ENCODE results near the gene HMGB4. TPM values are rescaled to one million over a fixed set of nuclear protein-coding genes. Genes with fewer than 3 reads are reported as not detected.

The HMGB4 gene
- total and polyA plus RNA-seq, 2 donors (not counting 3 experiments of a cell fraction or from before 2014, with no cell fraction given), result not detected

GRCh38 chr1:33908324-33908956 lies 44.6 kb downstream of the HMGB4 start:
- ChIA-PET CTCF (interaction anchor here (0.8 kb wide), 1 partner anchor 275 kb away, joined by 3 read pairs; no protein-coding TSS in a partner anchor), POLR2A (no interaction called here)
- H3K9ac ChIP-seq (replicated peaks; ENCODE audit: extremely low read depth, insufficient read depth, low read length), result no peak overlapping the region
- no peaks in the 10 kb centered on the region for H4K20me1 ChIP-seq (replicated peaks; ENCODE audit: control insufficient read depth, extremely low read depth, insufficient read depth, low read length)
- no peak overlapping the region for H3K4me3 ChIP-seq (replicated peaks in 1 of 3; ENCODE audit: insufficient read depth in 1 of 3, low read depth in 1 of 3, low read length in 3 of 3)
- no peak overlapping the region for H3K4me2 ChIP-seq (ENCODE audit: insufficient read depth, low read length)
- no peaks in the 10 kb centered on the region for H3K79me2 ChIP-seq (ENCODE audit: control insufficient read depth, insufficient read depth, low read length)
- DNase-seq (ENCODE audit: low read depth, low spot score) (no peak), FAIRE-seq (no peak)
- no peaks in the 10 kb centered on the region for H3K36me3 ChIP-seq (ENCODE audit: control insufficient read depth in 2 of 2, extremely low read depth in 1 of 2, insufficient read depth in 2 of 2, low read length in 2 of 2)
- dilution Hi-C loops (cut with MboI; ENCODE audit: extremely low pct_ligation_motif_present, low sequenced_read_pairs), result no loop called here
- H2AFZ ChIP-seq (ENCODE audit: low read depth, low read length), result no peak overlapping the region
- no peaks in the 10 kb centered on the region for H3K27me3 ChIP-seq (ENCODE audit: control insufficient read depth in 2 of 2, insufficient read depth in 2 of 2, low read length in 2 of 2)
- H3K4me1 ChIP-seq (ENCODE audit: control insufficient read depth, extremely low read depth, insufficient read depth, low read length), result no peaks in the 10 kb centered on the region
- intact Hi-C loops (cut with micrococcal nuclease), result no loop called here
- H3K9me3 ChIP-seq (replicated peaks; ENCODE audit: control insufficient read depth, insufficient read depth, low read length), result peaks cover 2% of the 10 kb centered on the region
- no peaks in the 10 kb centered on the region for H3K9me1 ChIP-seq (replicated peaks; ENCODE audit: control insufficient read depth, extremely low read depth, insufficient read depth, low read length)
- no peak for TF ChIP-seq POLR2AphosphoS5 (IDR thresholded peaks at IDR 0.05; ENCODE audit: insufficient read depth, low read depth, low read length)
- no peak for TF ChIP-seq MYC (IDR thresholded peaks at IDR 0.05; ENCODE audit: low read depth, low read length)
- no peak for TF ChIP-seq GATA2 (IDR thresholded peaks at IDR 0.05; ENCODE audit: insufficient read depth, insufficient read length, low read depth, low read length)
- TF ChIP-seq CTCF (IDR thresholded peaks at IDR 0.05; ENCODE audit: extremely low read depth in 1 of 2, insufficient read depth in 1 of 2, low read depth in 1 of 2, low read length in 2 of 2), result no peak
- TF ChIP-seq, protein P1, sequence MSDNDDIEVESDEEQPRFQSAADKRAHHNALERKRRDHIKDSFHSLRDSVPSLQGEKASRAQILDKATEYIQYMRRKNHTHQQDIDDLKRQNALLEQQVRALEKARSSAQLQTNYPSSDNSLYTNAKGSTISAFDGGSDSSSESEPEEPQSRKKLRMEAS (IDR thresholded peaks at IDR 0.05; ENCODE audit: insufficient read depth, insufficient read length), result no peak
- no peak for TF ChIP-seq EZH2 (IDR thresholded peaks at IDR 0.05; ENCODE audit: borderline replicate concordance, low read depth, low read length, severe bottlenecking)
- no peak for TF ChIP-seq FOS (IDR thresholded peaks at IDR 0.05; ENCODE audit: borderline replicate concordance, insufficient read depth, low read length)
- no peak for TF ChIP-seq POLR2A (IDR thresholded peaks at IDR 0.05; ENCODE audit: low read depth, low read length)
- no peak for TF ChIP-seq JUN (IDR thresholded peaks at IDR 0.05; ENCODE audit: borderline replicate concordance, insufficient read depth, insufficient read length, low read depth)
- H3K27ac ChIP-seq (ENCODE audit: insufficient read depth, low read depth, low read length), result no peak overlapping the region
- BruUV-seq (replicated peaks), result no TSS peak
